HG03378 (cell line): ENCODE results near the gene RHOB.
A peak's percentile ranks its signal among the peaks of the same experiment; 100 is the strongest.

Experiments
- ATAC-seq: cut with Tn5 transposase; IDR thresholded peaks from one replicate; pipeline ENCODE4 v1.9.1; 2021; ENCODE audit warnings: mild to moderate bottlenecking, moderate library complexity; ENCODE audit not compliant: unreplicated experiment

Gene RHOB

DNA sequence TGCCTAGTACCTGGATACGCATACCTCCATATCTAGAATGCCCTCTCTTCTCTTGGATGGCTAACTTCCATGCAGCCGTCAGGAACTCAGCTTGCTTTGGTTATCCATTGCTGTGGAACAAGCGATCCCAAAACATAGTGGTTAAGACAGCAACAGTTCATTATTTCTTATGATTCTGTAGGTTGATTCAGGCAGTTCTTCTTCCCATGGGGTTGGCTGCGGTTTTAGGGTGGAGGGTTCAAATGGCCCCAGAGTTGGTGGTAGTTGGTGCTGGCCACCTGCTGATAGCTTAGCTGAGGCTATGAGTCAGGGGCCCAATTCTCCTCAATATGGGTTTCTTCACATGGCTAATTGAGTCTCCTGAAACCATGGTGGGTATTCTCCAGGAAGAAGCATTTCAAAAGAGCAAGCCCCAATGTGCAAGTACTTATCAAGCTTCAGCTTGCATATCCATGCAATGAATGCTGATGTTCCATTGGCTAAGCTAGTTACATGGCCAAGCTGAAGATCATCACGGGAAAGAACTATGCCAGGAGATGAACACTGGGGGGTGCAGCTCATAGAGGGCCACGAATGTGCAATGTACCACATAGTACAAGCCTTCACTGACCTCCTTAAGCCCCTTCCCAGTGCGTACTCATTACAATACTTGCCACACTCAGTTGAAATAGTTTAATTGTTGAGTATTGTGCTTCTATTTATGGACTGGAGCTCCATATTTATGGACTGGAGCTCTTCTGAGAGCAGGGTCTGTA, 10.0 kb upstream of the RHOB start:
- ATAC-seq: no peak

DNA sequence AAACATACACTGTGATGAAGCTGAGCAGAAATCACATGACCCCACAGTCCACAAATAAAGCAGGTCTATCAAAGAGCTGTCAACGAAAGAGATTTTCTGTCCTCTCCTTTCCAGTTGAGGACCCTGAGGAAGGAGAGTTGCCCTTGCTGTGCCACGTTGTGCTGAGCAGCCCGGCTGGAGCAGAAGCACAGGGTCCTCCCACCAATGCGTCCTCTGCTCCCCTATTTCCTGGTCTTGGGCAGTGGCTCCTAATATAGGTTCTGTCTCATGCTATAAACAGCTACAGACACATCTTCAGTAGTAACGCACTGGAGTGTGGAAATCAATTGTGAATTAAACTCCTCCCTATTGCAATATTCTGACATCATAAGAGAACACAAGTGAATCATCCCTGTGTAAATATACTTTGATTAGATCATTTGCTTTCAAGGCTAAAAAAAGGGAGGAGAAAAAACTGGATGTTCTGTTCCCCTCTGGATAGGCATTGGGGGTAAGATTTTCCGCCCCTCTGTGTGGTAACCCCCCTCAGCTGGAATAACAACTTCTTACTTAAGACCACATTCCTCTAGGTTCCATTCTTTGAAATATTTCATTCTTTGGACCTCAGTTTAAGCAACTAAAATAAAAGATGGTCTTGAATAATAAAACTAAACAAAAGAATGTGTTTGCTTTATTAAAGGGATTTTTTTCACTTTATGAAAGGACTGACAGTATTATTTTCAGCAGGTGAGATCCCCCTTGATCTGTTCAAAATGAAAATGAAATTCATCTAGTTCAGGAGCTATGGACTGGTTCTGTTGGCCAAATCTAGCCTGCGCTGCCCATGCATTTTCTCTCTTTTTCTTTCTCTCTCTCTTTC, 8.3 kb upstream of the RHOB start:
- no peak for ATAC-seq

DNA sequence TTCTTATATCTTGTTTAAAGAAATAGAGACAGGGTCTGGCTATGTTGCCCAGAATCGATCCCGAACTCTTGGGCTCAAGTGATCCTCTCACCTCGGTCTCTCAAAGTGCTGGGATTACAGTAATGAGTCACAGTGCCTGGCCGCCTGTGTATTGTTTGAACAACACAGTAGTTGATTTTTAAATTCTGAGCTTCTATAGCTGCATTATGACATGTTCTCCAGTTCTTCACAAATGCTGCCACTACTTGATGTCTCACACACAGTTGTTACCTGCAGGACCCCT, 7.7 kb upstream of the RHOB start:
- no peak for ATAC-seq

DNA sequence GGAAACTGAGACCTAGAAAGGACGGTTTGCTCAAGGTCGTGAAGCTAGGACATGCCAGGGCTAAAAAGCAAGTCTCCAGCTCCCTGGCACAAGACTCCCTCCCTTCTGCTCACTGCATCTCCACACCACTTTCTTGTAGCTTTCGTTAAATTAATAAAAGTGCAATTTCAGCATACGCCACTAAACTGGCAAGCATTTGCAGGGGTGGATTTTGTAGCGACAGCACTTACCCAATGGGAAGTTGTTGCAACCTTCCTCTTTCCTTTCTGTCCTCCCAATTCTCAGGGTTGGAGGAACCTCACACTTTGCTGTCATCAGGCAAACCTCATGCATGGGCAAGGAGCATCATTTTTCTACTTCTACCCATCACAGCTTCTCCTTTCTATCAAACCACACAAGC, 7.4 kb upstream of the RHOB start:
- ATAC-seq: no peak

DNA sequence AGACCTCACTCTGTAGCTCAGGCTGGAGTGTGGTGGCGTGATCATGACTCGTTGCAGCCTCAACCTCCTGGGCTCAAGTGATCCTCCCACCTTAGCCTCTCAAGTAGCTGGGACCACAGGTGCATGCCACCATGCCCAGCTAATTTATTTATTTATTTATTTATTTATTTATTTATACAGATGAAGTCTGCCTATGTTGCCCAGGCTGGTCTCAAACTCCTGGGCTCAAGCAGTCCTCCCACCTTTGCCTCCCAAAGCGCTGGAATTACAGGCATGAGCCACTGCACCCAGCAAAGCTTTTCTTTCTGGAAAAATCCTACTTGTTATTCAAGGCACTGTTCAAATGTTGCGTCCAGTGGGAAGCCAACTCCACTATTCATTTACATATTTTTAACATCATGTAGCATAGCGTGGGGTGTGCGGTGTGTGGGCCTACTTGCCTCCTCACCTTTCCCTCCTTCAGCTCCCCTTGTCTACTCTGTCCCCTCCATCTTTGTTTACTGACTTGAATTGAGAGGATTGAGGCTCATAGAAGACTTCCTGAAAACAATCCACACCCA, 6.8 kb upstream of the RHOB start:
- ATAC-seq: no peak

GRCh38 chr2:20443276-20443920, 3.5 kb upstream of the RHOB start:
- ATAC-seq: no peak

DNA sequence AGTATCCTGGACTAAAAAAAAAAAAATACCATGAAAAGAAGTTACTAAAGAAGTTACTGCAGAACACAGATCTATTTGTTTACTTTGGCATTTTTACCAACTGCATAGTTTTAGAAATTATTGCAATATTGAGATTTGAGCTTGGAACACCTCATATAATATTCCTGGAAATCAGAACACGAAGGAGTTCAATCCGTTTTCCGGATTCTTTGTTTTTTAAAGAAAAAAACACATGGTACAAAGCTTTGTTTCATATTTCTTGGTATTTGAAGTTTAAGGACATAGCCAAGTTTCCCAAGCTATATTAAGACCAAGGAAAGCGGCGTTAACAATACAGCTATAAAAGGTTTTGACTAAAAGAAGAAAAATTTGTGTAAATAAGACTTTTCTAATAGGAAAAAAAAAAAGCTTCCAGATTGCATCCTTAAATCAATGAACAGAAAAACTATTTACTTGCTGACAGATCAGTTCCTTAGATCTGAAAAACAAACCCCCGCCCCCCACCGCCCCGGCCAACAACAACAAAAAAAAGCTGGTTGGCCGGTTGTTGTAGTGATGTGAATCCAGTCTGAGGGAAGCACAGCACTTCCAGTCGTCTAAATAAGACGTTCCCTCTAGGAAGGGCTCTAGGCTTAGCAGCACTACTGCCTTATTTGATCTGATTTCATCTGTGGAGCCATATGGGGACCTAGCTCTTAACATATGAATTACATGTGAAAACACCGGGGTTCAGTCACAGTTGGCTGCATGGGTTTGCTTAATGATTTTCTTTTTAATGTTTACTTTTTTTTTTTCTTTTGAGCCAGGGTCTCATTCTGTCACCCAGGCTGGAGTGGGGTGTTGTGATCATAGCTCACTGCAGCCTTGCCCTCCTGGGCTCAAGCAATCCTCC, 2.5 kb upstream of the RHOB start:
- ATAC-seq: no peak

GRCh38 chr2:20444993-20445910, 1.6 kb upstream of the RHOB start:
- no peak for ATAC-seq

DNA sequence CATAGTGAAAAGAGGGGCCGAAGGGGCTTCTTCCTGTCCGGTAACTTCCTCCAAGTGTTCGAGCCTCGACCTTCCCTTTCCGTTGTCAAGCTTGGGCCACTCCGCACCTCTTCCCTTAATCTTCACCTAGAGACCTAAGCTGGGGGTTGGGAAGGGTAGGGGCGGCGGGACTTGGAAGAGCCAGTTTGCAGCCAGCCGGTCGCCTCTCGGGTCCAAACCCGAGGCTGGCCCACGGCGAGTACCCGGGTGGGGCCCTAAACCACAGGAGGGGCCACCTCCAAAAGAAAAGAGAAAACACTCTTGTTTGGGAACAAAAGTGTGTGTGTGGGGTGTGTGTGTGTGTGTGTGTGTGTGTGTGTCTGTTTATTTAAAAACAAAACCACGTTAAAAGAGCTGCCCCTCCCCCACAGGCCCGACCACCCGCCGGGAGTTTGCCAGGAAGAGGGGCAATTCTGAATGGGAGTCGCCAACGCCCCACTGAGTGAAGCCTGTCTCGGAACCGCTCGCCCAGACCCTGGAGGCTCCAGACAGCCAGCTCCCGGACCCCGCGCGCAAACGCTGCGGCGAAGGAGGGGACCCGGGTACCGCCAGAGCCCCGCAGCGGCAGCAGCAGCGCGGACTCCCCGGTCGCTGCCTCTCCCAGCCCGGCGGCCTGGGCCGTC, 488 bp upstream of the RHOB start:
- no peak for ATAC-seq

DNA sequence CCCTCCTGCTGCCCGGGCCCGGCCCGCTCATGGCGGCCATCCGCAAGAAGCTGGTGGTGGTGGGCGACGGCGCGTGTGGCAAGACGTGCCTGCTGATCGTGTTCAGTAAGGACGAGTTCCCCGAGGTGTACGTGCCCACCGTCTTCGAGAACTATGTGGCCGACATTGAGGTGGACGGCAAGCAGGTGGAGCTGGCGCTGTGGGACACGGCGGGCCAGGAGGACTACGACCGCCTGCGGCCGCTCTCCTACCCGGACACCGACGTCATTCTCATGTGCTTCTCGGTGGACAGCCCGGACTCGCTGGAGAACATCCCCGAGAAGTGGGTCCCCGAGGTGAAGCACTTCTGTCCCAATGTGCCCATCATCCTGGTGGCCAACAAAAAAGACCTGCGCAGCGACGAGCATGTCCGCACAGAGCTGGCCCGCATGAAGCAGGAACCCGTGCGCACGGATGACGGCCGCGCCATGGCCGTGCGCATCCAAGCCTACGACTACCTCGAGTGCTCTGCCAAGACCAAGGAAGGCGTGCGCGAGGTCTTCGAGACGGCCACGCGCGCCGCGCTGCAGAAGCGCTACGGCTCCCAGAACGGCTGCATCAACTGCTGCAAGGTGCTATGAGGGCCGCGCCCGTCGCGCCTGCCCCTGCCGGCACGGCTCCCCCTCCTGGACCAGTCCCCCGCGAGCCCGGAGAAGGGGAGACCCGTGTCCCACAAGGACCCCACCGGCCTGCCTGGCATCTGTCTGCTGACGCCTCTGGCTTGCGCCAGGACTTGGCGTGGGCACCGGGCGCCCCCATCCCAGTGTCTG, 767 bp downstream of the RHOB start:
- peak; percentile 11 for ATAC-seq

DNA sequence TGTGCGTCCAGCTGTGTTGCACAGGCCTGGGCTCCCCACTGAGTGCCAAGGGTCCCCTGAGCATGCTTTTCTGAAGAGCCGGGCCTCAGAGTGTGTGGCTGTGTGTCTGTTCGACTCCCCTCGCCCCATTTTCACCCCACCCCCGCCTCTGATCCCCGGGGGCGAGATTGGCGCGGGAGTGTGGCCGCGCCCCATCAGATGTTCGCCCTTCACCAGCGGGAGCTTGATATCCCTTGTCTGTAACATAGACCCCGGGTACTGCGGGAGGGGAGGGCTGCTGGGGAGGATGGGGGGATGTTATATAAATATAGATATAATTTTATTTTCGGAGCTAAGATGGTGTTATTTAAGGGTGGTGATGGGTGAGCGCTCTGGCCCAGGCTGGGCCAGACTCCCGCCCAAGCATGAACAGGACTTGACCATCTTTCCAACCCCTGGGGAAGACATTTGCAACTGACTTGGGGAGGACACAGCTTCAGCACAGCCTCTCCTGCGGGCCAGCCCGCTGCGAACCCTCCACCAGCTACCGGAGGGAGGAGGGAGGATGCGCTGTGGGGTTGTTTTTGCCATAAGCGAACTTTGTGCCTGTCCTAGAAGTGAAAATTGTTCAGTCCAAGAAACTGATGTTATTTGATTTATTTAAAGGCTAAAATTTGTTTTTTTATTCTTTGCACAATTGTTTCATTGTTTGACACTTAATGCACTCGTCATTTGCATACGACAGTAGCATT, 1.5 kb downstream of the RHOB start:
- no peak for ATAC-seq

GRCh38 chr2:20448977-20449306, 2.1 kb downstream of the RHOB start:
- ATAC-seq: no peak

DNA sequence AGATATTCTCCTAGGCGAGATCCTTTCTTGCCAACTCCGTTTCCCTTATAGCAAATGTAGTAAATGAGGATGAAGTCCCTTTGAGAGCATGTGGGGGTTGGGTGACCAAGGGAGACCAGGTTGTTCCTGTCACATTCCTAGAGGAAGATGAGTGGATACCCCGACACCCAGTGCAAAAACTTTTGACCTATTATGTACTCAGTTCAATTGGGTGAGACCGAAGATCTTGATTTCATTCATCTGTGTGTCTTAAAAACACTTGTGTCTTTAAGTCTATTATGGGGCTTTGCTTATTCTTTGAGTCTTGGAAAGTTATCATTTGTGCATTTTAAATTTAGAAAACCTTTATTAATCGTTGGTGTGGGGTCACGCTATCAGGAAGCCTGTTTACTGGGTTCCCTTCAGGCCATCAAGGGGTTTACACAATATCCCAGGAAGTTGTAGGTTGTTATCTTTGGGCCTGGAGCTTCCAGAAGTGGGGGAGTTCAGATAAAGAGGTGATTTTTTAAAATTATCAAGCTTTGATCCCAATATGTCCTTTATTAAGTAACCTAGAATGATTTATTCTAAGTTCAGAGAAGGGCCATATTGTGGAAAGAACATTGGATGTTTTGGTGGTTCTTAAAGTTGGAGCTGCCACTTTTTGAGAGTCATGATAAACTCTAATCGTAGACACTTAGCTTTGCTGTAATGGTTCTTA, 2.8 kb downstream of the RHOB start:
- no peak for ATAC-seq

- ATAC-seq: no peak
Observed at GRCh38 chr2:20450201-20450999, 3.5 kb downstream of the RHOB start.

GRCh38 chr2:20451000-20451290, 4.1 kb downstream of the RHOB start:
- no peak for ATAC-seq

DNA sequence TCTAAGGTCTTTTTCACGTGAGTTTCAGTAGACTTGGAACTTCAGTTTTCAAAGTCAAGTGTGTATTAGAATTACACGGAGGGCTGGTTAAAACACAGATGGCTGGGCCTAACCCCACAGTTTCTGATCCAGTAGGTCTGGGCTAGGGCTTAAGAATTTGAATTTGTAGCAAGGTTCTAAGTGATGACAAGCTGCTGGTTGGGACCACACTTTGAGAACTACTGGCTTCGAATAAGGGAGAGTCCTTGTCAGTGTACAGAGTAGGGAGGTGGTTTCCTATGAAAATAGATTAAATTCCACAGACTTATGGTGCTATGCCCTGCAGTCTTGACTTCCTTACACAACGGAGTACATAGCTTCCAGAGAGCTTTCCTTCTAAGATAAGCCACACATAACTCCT, 4.5 kb downstream of the RHOB start:
- no peak for ATAC-seq
